Smooth muscle cell (in vitro differentiated cells): Measurements from ENCODE around the gene MBIP. TPM values are rescaled to one million over a fixed set of nuclear protein-coding genes. Genes with fewer than 3 reads are reported as not detected.
A peak's percentile ranks its signal among the peaks of the same experiment; 100 is the strongest.

Source experiments
- DNase-seq: peaks from one replicate; lab custom pipeline; 2025; ENCODE audit not compliant: unreplicated experiment; lab: John Stamatoyannopoulos, UW
- H2AFZ ChIP-seq: fragments of 200-600 bp; sonication (generic); 2 replicates; pipeline ENCODE4 v1.6.0; 2016; ENCODE audit warnings: antibody characterized with exemption, low read depth, mild to moderate bottlenecking
- H3F3A ChIP-seq: fragments of 200-600 bp; sonication (generic); 2 replicates; pipeline ENCODE4 v1.6.0; 2017; ENCODE audit warnings: antibody characterized with exemption, low read depth
- H3K27ac ChIP-seq: fragments of 200-600 bp; sonication (generic); 2 replicates; pipeline ENCODE4 v1.5.1; 2016; ENCODE audit warnings: low read depth, mild to moderate bottlenecking
- H3K27me3 ChIP-seq: fragments of 200-600 bp; sonication (generic); 2 replicates; pipeline ENCODE4 v1.6.1; 2016; ENCODE audit warnings: low read depth, mild to moderate bottlenecking
- H3K36me3 ChIP-seq: fragments of 200-600 bp; sonication (generic); 2 replicates; pipeline ENCODE4 v1.5.1; 2016; ENCODE audit warnings: low read depth
- H3K4me1 ChIP-seq: fragments of 200-600 bp; sonication (generic); 2 replicates; pipeline ENCODE4 v1.5.1; 2016; ENCODE audit warnings: low read depth
- H3K4me2 ChIP-seq: fragments of 200-600 bp; sonication (generic); 2 replicates; pipeline ENCODE4 v1.6.0; 2016; ENCODE audit warnings: mild to moderate bottlenecking
- H3K4me3 ChIP-seq: fragments of 200-600 bp; sonication (generic); 2 replicates; pipeline ENCODE4 v1.5.1; 2016; ENCODE audit warnings: mild to moderate bottlenecking
- H3K79me2 ChIP-seq: fragments of 200-600 bp; sonication (generic); 2 replicates; pipeline ENCODE4 v1.6.0; 2016; ENCODE audit warnings: low read depth, mild to moderate bottlenecking
- H3K9ac ChIP-seq: fragments of 200-600 bp; sonication (generic); 2 replicates; pipeline ENCODE4 v1.6.0; 2016; ENCODE audit warnings: low read depth
- H3K9me3 ChIP-seq: fragments of 200-600 bp; sonication (generic); replicated peaks from 2 replicates; pipeline ENCODE4 v1.5.1; 2016; ENCODE audit warnings: low read depth
- H4K20me1 ChIP-seq: fragments of 200-600 bp; sonication (generic); 2 replicates; pipeline ENCODE4 v1.6.0; 2016; ENCODE audit warnings: low read depth
- CTCF ChIP-seq: fragments of 200-600 bp; sonication (generic); IDR thresholded peaks from 2 replicates; pipeline ENCODE4 v1.5.1; 2017; ENCODE audit warnings: borderline replicate concordance, mild to moderate bottlenecking, antibody characterized with exemption; ENCODE audit not compliant: insufficient read depth, poor library complexity, severe bottlenecking
- WGBS: methylation state at CpG from one replicate; pipeline ENCODE4 v1.1.7; 2016; ENCODE audit warnings: low lambda C conversion rate; 5-methylcytosine and 5-hydroxymethylcytosine counted together
- polyA plus RNA-seq: library from polyadenylated mRNA; unstranded; fragments of >200 nt; fragmentation: Nextera tagmentation; extraction: Ambion mirVana; gene quantifications from 2 replicates; pipeline ENCODE4 v1.2.1, GENCODE V29; 2016
- total RNA-seq: library from RNA; depleted of rRNA; stranded (reverse); fragments of >200 nt; gene quantifications from 2 replicates; pipeline ENCODE4 v1.2.3, GENCODE V29; 2014

The MBIP gene
- total and polyA plus RNA-seq, 2 experiments from 2014 or later = 27.2 to 46.0 TPM

- TF ChIP-seq CTCF = no peak
- Histone ChIP-seq H3K79me2 (no peaks in the 10 kb centered on the region), H2AFZ (peak overlapping the region; percentile 13), H3K9me3 (no peaks in the 10 kb centered on the region), H3K36me3 (no peaks in the 10 kb centered on the region), H3K27me3 (peaks cover 18% of the 10 kb centered on the region), H3K27ac (no peak overlapping the region), H3K4me3 (no peak overlapping the region), H3K4me2 (no peak overlapping the region), H3K4me1 (peaks cover 39% of the 10 kb centered on the region), H4K20me1 (no peaks in the 10 kb centered on the region), H3K9ac (no peak overlapping the region), H3F3A (no peaks in the 10 kb centered on the region)
- 61% methylated on average over 7 of the region's 7 CpGs for WGBS
- DNase-seq = no peak
These were observed 40.9 kb downstream of the MBIP start for GRCh38 chr14:36279306-36280190.

DNA sequence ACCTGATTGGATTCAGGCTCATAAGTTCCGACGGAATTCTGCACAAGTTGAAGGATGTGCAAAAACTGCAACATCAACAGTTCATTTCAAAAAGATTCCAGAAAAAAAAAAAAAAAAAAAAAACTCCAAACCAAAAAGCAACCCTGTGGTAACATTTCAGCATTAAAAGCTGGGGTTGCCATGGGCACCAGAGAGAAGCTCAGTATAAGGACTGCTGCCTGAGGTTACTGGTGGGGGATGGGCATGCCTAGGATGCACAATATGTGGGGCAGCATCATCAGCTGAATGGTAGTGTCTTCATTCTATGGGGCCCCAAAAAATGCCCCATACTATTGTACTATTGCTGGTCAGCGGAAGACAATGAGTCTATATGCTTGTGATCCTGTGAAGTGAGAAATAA lies 44.7 kb downstream of the MBIP start:
- no peaks in the 10 kb centered on the region for H3K36me3 ChIP-seq
- H3K27ac ChIP-seq = no peak overlapping the region
- H4K20me1 ChIP-seq = no peaks in the 10 kb centered on the region
- peaks cover 65% of the 10 kb centered on the region for H3K4me1 ChIP-seq
- DNase-seq = no peak
- H3K9ac ChIP-seq = no peak overlapping the region
- H3K27me3 ChIP-seq = peaks cover 34% of the 10 kb centered on the region
- 94% methylated on average over 3 of the region's 3 CpGs for WGBS
- no peaks in the 10 kb centered on the region for H3F3A ChIP-seq
- H3K4me3 ChIP-seq = no peak overlapping the region
- no peak for TF ChIP-seq CTCF
- no peaks in the 10 kb centered on the region for H3K79me2 ChIP-seq
- H2AFZ ChIP-seq = no peak overlapping the region
- H3K4me2 ChIP-seq = no peak overlapping the region
- no peaks in the 10 kb centered on the region for H3K9me3 ChIP-seq

- Histone ChIP-seq H3K4me1 (peaks cover 81% of the 10 kb centered on the region), H3K4me3 (no peak overlapping the region), H3K27me3 (peaks cover 29% of the 10 kb centered on the region), H3K27ac (no peak overlapping the region), H4K20me1 (no peaks in the 10 kb centered on the region), H3K36me3 (no peaks in the 10 kb centered on the region), H3K9ac (no peak overlapping the region), H3F3A (no peaks in the 10 kb centered on the region), H3K9me3 (no peaks in the 10 kb centered on the region), H2AFZ (no peak overlapping the region), H3K4me2 (no peak overlapping the region), H3K79me2 (no peaks in the 10 kb centered on the region)
- no peak for DNase-seq
- 86% methylated on average over 29 of the region's 29 CpGs for WGBS
- TF ChIP-seq CTCF = no peak
These were observed 48.2 kb downstream of the MBIP start for GRCh38 chr14:36271939-36272907.
